Fibroblast of upper back skin (primary cell): ENCODE results near the gene ETV6.

Experiments used
- DNase-seq: peaks from one replicate; pipeline ENCODE4 v3.0.0-alpha.2; 2013

The ETV6 gene

DNA sequence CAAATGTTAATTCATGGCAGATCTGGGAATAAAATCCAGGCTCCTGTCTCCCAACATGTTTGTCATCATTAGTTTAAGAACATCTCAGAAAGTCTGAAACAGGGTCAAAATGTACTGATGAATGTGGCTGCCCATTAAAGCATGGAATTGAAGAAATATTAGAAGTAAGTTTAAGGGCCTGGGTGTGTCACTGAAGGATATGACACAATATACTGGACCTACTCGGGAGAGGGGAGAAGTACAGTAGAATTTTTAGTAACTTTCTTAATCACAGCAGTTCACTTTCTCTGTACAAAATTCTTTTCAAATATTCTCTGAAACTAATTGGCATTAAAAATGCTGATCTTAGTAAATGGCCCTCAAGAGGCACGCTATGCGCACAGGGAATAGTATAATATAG lies 185.5 kb downstream of the ETV6 start:
- no peak for DNase-seq

- no peak for DNase-seq
Measured at GRCh38 chr12:11836282-11837151, 187.0 kb downstream of the ETV6 start.

DNA sequence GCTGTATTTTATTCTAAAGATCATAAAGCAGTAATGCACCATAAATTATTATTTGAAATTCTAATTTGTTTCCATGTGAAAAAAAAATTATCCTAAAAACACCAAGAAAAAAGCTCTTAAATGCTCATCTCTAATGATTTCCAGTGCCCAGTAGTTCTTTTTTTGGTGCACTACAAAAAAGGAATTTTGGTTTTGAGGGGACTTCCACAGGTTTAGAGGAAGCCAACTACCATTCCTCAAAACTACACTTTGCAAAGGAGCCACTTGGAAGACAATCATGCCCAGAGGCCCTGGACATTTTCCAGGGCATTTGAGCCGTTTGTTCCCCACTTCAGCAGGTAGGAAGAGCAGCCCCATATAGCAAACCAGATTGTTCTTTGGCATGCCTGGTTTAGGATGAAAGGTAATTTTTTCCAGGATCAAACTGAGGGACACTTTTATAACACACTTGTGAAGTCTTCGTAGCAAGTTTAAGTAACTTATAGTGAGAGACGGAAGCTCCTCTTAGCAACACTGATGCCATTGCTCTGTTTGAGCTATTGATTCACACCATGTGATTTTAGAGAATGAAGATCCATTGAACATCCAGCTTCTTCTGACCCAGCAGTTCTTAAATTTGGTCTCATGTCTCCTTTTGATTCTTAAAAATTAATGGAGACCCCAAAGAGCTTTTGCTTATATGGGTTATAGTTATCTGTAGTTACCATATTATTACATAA lies 187.9 kb downstream of the ETV6 start:
- no peak for DNase-seq

GRCh38 chr12:11838403-11838802 lies 188.9 kb downstream of the ETV6 start:
- DNase-seq: no peak

GRCh38 chr12:11839091-11839641 lies 189.7 kb downstream of the ETV6 start:
- peak; percentile 47 for DNase-seq

DNA sequence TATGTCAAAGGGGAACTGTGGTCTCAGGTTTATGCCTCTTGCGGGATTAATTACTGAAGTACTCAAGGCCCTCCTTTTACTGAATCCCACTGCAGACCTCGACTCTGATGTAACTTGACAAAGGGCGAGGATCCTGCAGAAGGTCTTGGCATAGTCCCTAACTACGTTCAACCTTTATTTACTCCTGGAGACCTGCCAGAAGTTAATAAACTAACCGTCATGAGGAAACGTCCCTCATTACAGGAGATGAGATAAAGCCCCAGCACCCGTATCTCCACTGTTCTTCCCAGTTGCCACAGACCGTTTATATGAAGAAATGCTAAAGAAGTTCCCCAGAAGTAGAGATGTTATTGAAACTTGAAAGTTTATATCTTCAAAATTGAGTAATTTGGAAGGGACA lies 190.9 kb downstream of the ETV6 start:
- DNase-seq: no peak

GRCh38 chr12:11846488-11846887 lies 197.0 kb downstream of the ETV6 start:
- no peak for DNase-seq

- DNase-seq: no peak
Measured at GRCh38 chr12:11847539-11847938, 198.1 kb downstream of the ETV6 start.

DNA sequence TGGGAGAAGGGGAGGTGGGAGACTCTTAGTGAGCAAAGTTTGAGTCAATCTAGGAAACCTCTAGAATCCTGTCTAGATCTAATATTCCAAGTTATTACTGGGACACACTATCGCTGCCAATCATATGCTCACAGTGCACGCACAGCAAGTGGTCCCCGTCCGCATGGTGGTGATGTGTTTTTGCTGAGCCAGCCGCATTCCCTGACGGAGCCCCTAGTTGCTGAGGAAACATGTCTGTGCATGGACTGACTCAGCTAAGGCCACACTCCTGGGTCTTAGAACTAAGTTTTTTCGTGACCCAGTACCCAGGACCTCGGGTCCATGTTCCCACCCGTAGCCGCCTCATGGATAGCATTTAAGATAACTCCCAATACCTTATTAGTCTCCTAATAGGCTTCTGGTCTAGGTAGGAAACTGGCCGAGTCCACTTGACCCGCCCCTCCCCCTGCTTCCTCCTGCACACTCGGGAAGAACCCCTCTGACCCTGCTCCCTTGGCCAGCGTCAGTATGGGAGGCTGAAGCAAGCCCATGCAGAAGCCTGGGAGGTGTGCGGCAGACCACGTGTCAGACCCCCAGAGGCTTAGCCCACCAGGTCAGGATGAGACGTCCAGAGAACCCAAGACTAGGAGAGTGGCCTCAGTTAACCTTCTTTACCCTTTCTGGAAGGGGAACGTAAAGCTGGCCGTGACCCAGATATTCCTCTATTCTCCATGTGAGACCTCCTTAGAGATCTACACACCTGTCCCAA lies 200.5 kb downstream of the ETV6 start:
- no peak for DNase-seq

DNA sequence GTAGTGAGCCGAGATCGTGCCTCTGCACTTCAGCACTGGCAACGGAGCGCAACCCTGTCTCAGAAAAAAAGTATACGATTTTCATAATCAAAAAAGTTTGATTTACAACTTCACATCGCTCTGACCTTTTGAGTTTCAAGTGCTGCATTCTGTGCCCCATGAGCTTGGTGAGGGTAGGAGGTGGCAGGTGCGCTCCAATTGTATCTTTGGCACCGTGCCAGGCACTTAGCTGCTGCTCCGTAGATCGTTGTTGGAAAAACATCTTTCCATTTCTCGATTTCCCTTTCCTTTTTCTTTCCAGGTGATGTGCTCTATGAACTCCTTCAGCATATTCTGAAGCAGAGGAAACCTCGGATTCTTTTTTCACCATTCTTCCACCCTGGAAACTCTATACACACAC lies 203.7 kb downstream of the ETV6 start:
- no peak for DNase-seq

DNA sequence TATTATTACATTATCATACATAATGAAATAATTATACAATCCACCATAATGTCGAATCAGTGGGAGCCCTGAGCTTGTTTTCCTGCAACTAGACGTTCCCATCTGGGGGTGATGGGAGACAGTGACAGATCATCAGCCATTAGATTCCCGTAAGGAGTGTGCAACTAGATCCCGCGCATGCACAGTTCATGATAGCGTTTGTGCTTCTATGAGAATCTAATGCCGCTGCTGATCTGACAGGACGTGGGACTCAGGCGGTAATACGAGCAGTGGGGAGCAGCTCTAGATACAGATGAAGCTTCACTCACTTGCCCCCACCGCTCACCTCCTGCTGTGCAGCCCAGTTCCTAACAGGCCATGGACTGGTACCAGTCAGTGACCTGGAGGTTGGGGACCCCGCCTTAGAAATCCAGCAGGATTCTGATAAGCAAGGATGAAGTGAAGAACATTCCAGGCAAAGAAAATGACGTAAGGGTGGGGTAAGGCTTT lies 204.6 kb downstream of the ETV6 start:
- DNase-seq: no peak

DNA sequence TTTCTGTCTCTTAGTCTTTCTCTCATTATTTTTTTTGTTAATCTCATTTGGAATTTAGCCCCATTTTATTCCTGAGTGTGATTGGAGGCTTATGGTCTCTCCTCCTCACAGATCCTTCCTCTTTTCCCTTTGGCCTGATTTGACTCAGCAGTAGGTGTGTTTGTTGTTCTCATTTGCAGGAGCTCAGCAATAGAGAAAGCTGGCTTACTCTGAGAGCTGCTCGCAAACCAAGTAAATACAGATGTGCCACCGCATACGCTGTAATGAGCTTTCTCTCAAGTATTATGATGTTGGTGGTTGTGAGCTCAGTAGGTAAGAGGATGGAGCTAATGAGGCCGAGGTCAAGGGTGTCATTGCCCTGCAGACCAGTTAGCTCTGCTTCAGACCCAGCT lies 206.5 kb downstream of the ETV6 start:
- no peak for DNase-seq

- no peak for DNase-seq
Measured at GRCh38 chr12:11856971-11857370, 207.5 kb downstream of the ETV6 start.

DNA sequence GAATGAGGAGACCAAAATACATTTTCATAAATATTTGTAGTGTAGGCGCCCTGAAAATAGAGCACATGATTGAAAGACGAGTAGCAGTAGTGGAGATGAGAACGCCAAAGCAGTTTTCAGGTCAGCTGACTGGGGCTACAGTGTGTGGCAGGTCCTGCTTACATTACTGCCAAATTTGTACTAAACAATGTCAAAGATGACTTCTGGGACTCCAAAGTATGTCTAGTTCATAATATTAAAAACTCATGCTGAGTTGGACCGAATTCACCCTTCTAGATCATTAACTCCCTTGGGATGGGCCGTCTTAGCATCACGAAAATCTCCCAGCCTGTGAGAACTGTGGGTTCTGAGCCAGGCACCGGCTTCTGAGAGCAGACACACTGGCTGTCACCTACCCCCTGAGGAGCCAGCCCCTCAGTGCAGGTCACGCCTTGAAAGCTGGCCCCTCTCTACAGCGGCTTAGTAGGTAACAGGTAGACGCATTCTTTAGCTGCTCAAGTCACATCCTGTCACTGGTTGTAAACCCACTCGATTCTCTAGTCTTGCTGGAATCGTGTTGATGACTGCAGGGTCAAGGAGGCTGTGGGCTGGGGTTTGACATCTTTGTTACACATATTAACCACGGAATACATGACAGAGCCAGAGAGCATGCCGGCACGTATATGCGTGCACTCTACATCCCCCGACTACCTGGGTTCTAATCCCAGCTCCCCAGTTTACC lies 210.4 kb downstream of the ETV6 start:
- DNase-seq: no peak

DNA sequence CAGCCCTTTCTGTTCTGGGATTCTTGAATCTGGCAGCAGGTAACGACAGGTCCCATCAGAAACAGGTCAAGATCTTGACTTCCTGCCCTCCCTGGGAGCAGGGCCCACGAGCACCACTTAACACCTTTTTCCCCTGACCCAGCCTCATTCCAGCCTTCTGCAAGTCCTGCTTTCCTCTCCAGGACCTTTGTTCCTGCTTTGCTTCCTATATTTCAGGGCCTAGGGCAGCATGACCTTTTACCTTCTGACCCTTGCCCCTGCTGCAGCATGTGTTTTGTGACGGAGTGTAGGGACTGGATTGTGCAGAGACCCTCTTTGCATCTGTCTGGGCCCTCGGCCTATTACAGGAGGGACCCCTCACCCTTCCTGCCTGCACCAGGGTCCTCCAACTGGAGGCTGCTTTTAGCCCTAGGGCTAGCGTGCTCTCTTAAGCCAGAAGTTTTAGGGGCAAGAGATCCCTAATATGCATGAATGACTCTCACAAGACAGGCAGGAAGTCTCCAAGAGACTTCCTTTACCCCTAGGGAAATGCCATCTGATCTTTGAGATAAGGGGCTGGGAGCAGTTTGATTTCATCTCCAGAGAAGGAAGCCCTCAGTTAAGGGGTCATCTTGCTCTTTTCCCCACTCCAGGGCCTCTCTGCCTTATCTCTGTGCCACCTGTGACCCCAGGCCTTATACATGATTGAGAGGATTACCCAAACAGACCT lies 211.8 kb downstream of the ETV6 start:
- DNase-seq: no peak

- DNase-seq: no peak
Measured at GRCh38 chr12:11861864-11862600, 212.6 kb downstream of the ETV6 start.

DNA sequence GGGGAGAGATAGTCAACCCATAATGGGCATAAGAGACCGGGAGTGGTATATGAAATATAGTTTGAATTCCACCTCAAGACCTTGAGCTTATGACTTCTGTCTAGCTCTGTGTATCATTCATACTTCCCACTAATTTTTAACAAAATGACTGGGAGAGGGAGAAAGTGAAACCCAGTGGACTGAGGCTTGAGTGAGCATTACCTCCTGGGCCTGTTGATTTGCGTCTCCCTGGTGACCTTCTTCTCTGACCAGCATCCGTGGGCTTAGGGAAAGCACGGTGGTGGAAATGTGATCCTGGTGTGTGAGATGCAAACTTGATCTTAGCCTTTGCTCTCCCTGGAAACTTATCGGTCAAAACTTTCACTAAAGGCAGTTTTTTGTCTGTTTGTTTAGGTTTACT lies 213.3 kb downstream of the ETV6 start:
- DNase-seq: peak; percentile 36

DNA sequence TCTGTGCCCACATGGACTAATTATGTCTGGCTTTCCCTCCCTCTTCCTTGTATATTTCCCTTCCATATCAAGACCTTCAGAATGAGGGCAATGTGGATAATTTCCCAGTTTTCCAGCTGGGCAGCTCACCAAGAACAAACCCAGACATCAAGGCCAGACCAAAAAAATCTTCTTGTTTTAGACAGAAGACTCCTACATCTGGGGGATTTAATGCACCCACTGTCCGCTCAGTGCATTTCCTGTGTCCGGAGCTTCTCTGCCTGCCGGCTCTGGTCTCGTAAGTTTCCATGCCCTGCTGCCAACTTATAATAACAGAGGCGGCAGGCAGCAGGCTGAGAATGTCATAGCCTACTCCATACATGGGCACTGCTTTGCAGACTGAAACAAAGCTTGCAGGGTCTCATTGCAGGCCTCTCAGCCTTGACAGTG lies 214.0 kb downstream of the ETV6 start:
- DNase-seq: no peak

GRCh38 chr12:11863988-11864387 lies 214.5 kb downstream of the ETV6 start:
- peak; percentile 20 for DNase-seq

DNA sequence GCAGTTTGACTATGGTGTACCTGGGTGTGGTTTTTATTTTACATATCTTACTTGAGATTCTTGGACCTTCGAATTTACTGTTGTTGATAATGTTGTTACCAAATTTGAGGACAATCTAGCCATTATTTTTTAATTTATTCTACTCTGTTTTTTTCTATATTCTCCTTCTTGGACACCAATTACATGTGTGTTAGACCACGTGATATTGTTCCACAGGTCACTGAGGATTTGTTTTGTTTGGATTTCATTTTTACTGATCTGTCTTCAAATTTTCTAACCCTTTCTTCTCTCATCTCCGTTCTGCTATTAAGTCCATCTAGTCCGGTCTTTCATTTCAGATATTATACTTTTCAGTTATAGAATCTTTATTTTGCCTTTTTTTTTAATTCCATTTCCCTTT lies 216.3 kb downstream of the ETV6 start:
- DNase-seq: no peak

DNA sequence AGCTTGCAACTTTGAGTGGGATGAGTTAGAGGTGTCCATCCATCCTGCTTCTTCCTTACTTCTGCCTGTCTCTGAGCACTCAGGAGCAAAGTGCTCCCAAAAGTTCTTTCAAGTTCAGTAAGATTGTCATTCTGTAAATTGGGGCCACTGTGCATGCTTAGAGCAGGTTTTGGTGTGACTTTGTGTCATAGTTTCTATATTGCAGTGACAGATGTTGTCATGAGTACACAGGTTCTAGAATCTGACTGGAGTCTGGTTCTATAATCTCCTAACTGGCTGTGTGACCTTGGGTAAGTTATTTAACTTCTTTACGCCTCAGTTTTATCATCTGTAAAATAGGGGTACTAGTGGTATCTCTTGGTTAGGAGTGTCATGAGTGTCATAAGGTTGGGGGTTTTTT lies 218.6 kb downstream of the ETV6 start:
- no peak for DNase-seq
